MM.1S (cell line): ENCODE data around the gene ANXA6.
A peak's percentile ranks its signal among the peaks of the same experiment; 100 is the strongest.

Experiments
- DNase-seq: peaks from one replicate; pipeline ENCODE4 v3.0.0-alpha.2; 2015
- H2AFZ ChIP-seq: fragments of 300-600 bp; sonication (generic); 2 replicates; pipeline ENCODE4 v1.6.0; 2016; ENCODE audit warnings: antibody characterized with exemption, low read length
- H3F3A ChIP-seq: fragments of 300-600 bp; sonication (generic); 2 replicates; pipeline ENCODE4 v1.6.1; 2016; ENCODE audit warnings: mild to moderate bottlenecking, antibody characterized with exemption, low read length, moderate library complexity, mixed read lengths; ENCODE audit not compliant: insufficient read depth
- H3K27ac ChIP-seq: fragments of 300-600 bp; sonication (generic); 2 replicates; pipeline ENCODE4 v1.5.1; 2016; ENCODE audit warnings: mild to moderate bottlenecking, low read length
- H3K27me3 ChIP-seq: fragments of 300-600 bp; sonication (generic); replicated peaks from 2 replicates; pipeline ENCODE4 v1.6.0; 2016; ENCODE audit warnings: low read length; ENCODE audit not compliant: insufficient read depth
- H3K36me3 ChIP-seq: fragments of 300-600 bp; sonication (generic); replicated peaks from 2 replicates; pipeline ENCODE4 v1.6.1; 2016; ENCODE audit warnings: mild to moderate bottlenecking, low read length, mixed read lengths; ENCODE audit not compliant: insufficient read depth
- H3K4me1 ChIP-seq: fragments of 300-600 bp; sonication (generic); 2 replicates; pipeline ENCODE4 v1.6.1; 2016; ENCODE audit warnings: low read length, mixed read lengths
- H3K4me2 ChIP-seq: fragments of 300-600 bp; sonication (generic); 2 replicates; pipeline ENCODE4 v1.6.0; 2016; ENCODE audit warnings: low read depth, low read length
- H3K4me3 ChIP-seq: fragments of 300-600 bp; sonication (generic); 2 replicates; pipeline ENCODE4 v1.5.1; 2016; ENCODE audit warnings: low read length, mixed read lengths
- H3K79me2 ChIP-seq: fragments of 300-600 bp; sonication (generic); 2 replicates; pipeline ENCODE4 v1.6.1; 2016; ENCODE audit warnings: mixed run types, low read length, mixed read lengths
- H3K9ac ChIP-seq: fragments of 300-600 bp; sonication (generic); 2 replicates; pipeline ENCODE4 v1.6.1; 2016; ENCODE audit warnings: low read length, mixed read lengths
- H3K9me2 ChIP-seq: fragments of 300-600 bp; sonication (generic); replicated peaks from 2 replicates; pipeline ENCODE4 v1.6.1; 2016; ENCODE audit warnings: mild to moderate bottlenecking, low read length, mixed read lengths; ENCODE audit not compliant: insufficient read depth
- H3K9me3 ChIP-seq: fragments of 300-600 bp; sonication (generic); replicated peaks from 2 replicates; pipeline ENCODE4 v1.6.1; 2016; ENCODE audit warnings: mild to moderate bottlenecking, low read length, mixed read lengths; ENCODE audit not compliant: insufficient read depth
- H4K20me1 ChIP-seq: fragments of 300-600 bp; sonication (generic); 2 replicates; pipeline ENCODE4 v1.6.1; 2016; ENCODE audit warnings: mild to moderate bottlenecking, low read length, moderate library complexity, mixed read lengths; ENCODE audit not compliant: insufficient read depth
- CTCF ChIP-seq: fragments of 300-600 bp; sonication (generic); IDR thresholded peaks from 2 replicates; pipeline ENCODE4 v1.5.1; 2016; ENCODE audit warnings: antibody characterized with exemption, low read length, mixed read lengths
- EZH2 ChIP-seq: fragments of 300-600 bp; sonication (generic); optimal IDR thresholded peaks from 2 replicates; pipeline ENCODE3; 2017; ENCODE audit warnings: low read depth, mild to moderate bottlenecking, antibody characterized with exemption, low read length, mixed read lengths
- EZH2phosphoT487 ChIP-seq: fragments of 300-600 bp; sonication (generic); IDR thresholded peaks from 2 replicates; pipeline ENCODE4 v1.6.1; 2018; ENCODE audit warnings: antibody characterized with exemption, low read length

Gene ANXA6

GRCh38 chr5:151062405-151063141 is 95.0 kb downstream of the ANXA6 start:
- no peak for TF ChIP-seq CTCF
- no peak for TF ChIP-seq EZH2phosphoT487
- TF ChIP-seq EZH2: no peak
- no peaks in the 10 kb centered on the region; the same call in 1 of the 2 replicates for H3K36me3 ChIP-seq
- no peak overlapping the region for H3K4me2 ChIP-seq
- no peak overlapping the region for H3K4me3 ChIP-seq
- H3F3A ChIP-seq: peaks cover 19% of the 10 kb centered on the region
- peaks cover 58% of the 10 kb centered on the region for H3K4me1 ChIP-seq
- H3K27ac ChIP-seq: no peak overlapping the region
- no peaks in the 10 kb centered on the region for H3K9me2 ChIP-seq
- DNase-seq: no peak
- H3K27me3 ChIP-seq: no peaks in the 10 kb centered on the region
- no peaks in the 10 kb centered on the region for H3K9me3 ChIP-seq
- H3K9ac ChIP-seq: no peak overlapping the region
- peaks cover 55% of the 10 kb centered on the region for H3K79me2 ChIP-seq
- H2AFZ ChIP-seq: no peak overlapping the region
- no peaks in the 10 kb centered on the region; the same call in 1 of the 2 replicates for H4K20me1 ChIP-seq

GRCh38 chr5:151060742-151061141 is 96.8 kb downstream of the ANXA6 start:
- H3F3A ChIP-seq: peaks cover 14% of the 10 kb centered on the region
- H4K20me1 ChIP-seq: no peaks in the 10 kb centered on the region; the same call in 1 of the 2 replicates
- H3K9ac ChIP-seq: no peak overlapping the region
- peaks cover 41% of the 10 kb centered on the region for H3K4me1 ChIP-seq
- H3K4me3 ChIP-seq: no peak overlapping the region
- no peak overlapping the region for H3K27ac ChIP-seq
- no peaks in the 10 kb centered on the region; the same call in none of the 2 replicates for H3K36me3 ChIP-seq
- peaks cover 44% of the 10 kb centered on the region for H3K79me2 ChIP-seq
- no peak for TF ChIP-seq CTCF
- TF ChIP-seq EZH2phosphoT487: no peak
- no peak for TF ChIP-seq EZH2
- no peaks in the 10 kb centered on the region for H3K9me3 ChIP-seq
- H3K4me2 ChIP-seq: no peak overlapping the region
- H3K9me2 ChIP-seq: no peaks in the 10 kb centered on the region
- DNase-seq: no peak
- H3K27me3 ChIP-seq: no peaks in the 10 kb centered on the region
- H2AFZ ChIP-seq: no peak overlapping the region

GRCh38 chr5:151058891-151059489 is 98.6 kb downstream of the ANXA6 start:
- peak overlapping the region; percentile 6; the same call in 1 of the 2 replicates for H3K9ac ChIP-seq
- peak; percentile 23 for DNase-seq
- peak overlapping the region; percentile 86 for H3K27ac ChIP-seq

More at GRCh38 chr5:151058891-151059489, 98.6 kb downstream of the ANXA6 start:
- peaks cover 27% of the 10 kb centered on the region for H3K79me2 ChIP-seq
- peak overlapping the region; percentile 33; the same call in 1 of the 2 replicates for H3K4me2 ChIP-seq
- no peaks in the 10 kb centered on the region for H3K9me2 ChIP-seq
- H4K20me1 ChIP-seq: no peaks in the 10 kb centered on the region
- peaks cover 33% of the 10 kb centered on the region for H3K4me1 ChIP-seq
- H3K36me3 ChIP-seq: no peaks in the 10 kb centered on the region; the same call in none of the 2 replicates
- no peak overlapping the region for H2AFZ ChIP-seq
- H3K27me3 ChIP-seq: no peaks in the 10 kb centered on the region
- H3F3A ChIP-seq: peaks cover 11% of the 10 kb centered on the region
- H3K4me3 ChIP-seq: no peak overlapping the region; the same call in 1 of the 2 replicates
- TF ChIP-seq EZH2phosphoT487 (no peak), CTCF (0 out of 2 replicates have a peak, but pooled peaks have one; percentile 13)
- H3K9me3 ChIP-seq: no peaks in the 10 kb centered on the region
